DOHH2 (cell line): ENCODE results near the gene CAPZA1.
A peak's percentile ranks its signal among the peaks of the same experiment; 100 is the strongest.
"Not testable (repeated sequence)": the region's sequence is repeated elsewhere in the genome, so short reads cannot be mapped to it uniquely, and the experiment has no call there.

Source experiments
- H3F3A ChIP-seq: fragments of 200-600 bp; sonication (generic), shearing (Covaris generic); 2 replicates; pipeline ENCODE4 v1.6.0; 2016; ENCODE audit warnings: antibody characterized with exemption, mild to moderate bottlenecking; ENCODE audit not compliant: control insufficient read depth, insufficient read depth
- H3K27ac ChIP-seq: fragments of 200-600 bp; sonication (generic); 2 replicates; pipeline ENCODE4 v1.5.1; 2014; ENCODE audit warnings: low read depth, mild to moderate bottlenecking, low read length, moderate library complexity
- H3K27me3 ChIP-seq: fragments of 200-600 bp; sonication (generic); 2 replicates; pipeline ENCODE4 v1.6.1; 2014; ENCODE audit warnings: mild to moderate bottlenecking, low read length, mixed read lengths; ENCODE audit not compliant: control insufficient read depth
- H3K36me3 ChIP-seq: fragments of 200-600 bp; sonication (generic); 2 replicates; pipeline ENCODE4 v1.6.1; 2014; ENCODE audit warnings: mild to moderate bottlenecking, low read length, moderate library complexity, mixed read lengths; ENCODE audit not compliant: control insufficient read depth
- H3K4me1 ChIP-seq: fragments of 200-600 bp; sonication (generic); 2 replicates; pipeline ENCODE4 v1.6.1; 2014; ENCODE audit warnings: mild to moderate bottlenecking, low read length, mixed read lengths; ENCODE audit not compliant: control insufficient read depth
- H3K4me2 ChIP-seq: fragments of 200-600 bp; sonication (generic); 2 replicates; pipeline ENCODE4 v1.6.0; 2014; ENCODE audit warnings: mild to moderate bottlenecking, low read length, moderate library complexity
- H3K4me3 ChIP-seq: fragments of 200-600 bp; sonication (generic); 2 replicates; pipeline ENCODE4 v1.5.1; 2014; ENCODE audit warnings: mild to moderate bottlenecking, low read length, mixed read lengths
- H3K79me2 ChIP-seq: fragments of 200-600 bp; sonication (generic); 2 replicates; pipeline ENCODE4 v1.6.1; 2014; ENCODE audit warnings: mild to moderate bottlenecking, low read length, mixed read lengths; ENCODE audit not compliant: control insufficient read depth
- H3K9me2 ChIP-seq: fragments of 200-600 bp; sonication (generic); replicated peaks from 2 replicates; pipeline ENCODE4 v1.6.1; 2014; ENCODE audit warnings: mild to moderate bottlenecking, low read length, mixed read lengths; ENCODE audit not compliant: control insufficient read depth
- H3K9me3 ChIP-seq: fragments of 200-600 bp; sonication (generic); 2 replicates; pipeline ENCODE4 v1.6.1; 2014; ENCODE audit warnings: antibody characterized with exemption, low read length, mixed read lengths; ENCODE audit not compliant: control insufficient read depth, insufficient read depth
- H4K20me1 ChIP-seq: fragments of 200-600 bp; sonication (generic); 2 replicates; pipeline ENCODE4 v1.6.0; 2014; ENCODE audit warnings: low read depth, mild to moderate bottlenecking, antibody characterized with exemption, low read length, moderate library complexity; ENCODE audit not compliant: control insufficient read depth, insufficient read depth
- EZH2phosphoT487 ChIP-seq: fragments of 200-600 bp; sonication (generic); IDR thresholded peaks from 2 replicates; pipeline ENCODE4 v1.6.1; 2017; ENCODE audit warnings: borderline replicate concordance, mild to moderate bottlenecking, antibody characterized with exemption, low read length, moderate library complexity, mixed read lengths
- TF ChIP-seq, protein P1 (sequence below): fragments of 200-600 bp; sonication (generic); IDR thresholded peaks from one replicate; pipeline ENCODE4 v1.5.1; 2014; ENCODE audit warnings: antibody characterized with exemption, mild to moderate bottlenecking, low read depth, low read length; ENCODE audit not compliant: poor library complexity, severe bottlenecking

Gene CAPZA1

GRCh38 chr1:112620377-112620695 is 704 bp downstream of the CAPZA1 start:
- Histone ChIP-seq H3K4me1 (peaks cover 39% of the 10 kb centered on the region), H3F3A (peaks cover 34% of the 10 kb centered on the region), H3K9me2 (no peaks in the 10 kb centered on the region), H3K4me2 (peak overlapping the region; percentile 93), H3K79me2 (peaks cover 80% of the 10 kb centered on the region), H4K20me1 (peaks cover 26% of the 10 kb centered on the region), H3K4me3 (peak overlapping the region; percentile 96), H3K27ac (peak overlapping the region; percentile 94), H3K36me3 (peaks cover 48% of the 10 kb centered on the region), H3K9me3 (no peaks in the 10 kb centered on the region), H3K27me3 (no peaks in the 10 kb centered on the region)
- TF ChIP-seq, protein P1, sequence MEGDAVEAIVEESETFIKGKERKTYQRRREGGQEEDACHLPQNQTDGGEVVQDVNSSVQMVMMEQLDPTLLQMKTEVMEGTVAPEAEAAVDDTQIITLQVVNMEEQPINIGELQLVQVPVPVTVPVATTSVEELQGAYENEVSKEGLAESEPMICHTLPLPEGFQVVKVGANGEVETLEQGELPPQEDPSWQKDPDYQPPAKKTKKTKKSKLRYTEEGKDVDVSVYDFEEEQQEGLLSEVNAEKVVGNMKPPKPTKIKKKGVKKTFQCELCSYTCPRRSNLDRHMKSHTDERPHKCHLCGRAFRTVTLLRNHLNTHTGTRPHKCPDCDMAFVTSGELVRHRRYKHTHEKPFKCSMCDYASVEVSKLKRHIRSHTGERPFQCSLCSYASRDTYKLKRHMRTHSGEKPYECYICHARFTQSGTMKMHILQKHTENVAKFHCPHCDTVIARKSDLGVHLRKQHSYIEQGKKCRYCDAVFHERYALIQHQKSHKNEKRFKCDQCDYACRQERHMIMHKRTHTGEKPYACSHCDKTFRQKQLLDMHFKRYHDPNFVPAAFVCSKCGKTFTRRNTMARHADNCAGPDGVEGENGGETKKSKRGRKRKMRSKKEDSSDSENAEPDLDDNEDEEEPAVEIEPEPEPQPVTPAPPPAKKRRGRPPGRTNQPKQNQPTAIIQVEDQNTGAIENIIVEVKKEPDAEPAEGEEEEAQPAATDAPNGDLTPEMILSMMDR: no peak
- TF ChIP-seq EZH2phosphoT487: no peak

DNA sequence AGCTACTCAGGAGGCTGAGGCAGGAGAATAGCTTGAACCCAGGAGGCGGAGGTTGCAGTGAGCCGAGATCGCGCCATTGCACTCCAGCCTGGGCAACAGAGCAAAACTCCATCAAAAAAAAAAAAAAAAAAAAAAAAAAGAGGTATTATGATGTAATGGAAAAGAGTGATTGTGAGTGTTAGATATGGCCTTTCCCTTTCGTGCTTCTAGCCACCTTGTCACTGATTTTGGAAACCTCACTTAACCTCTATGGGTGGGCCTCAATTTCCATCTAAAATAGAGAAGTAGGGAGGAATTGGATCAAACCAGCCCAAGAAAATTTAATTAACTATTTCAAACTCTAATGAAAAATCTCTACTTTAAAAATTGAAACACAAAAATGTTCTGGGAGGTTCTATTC is 4.9 kb downstream of the CAPZA1 start:
- Histone ChIP-seq H3K79me2 (peaks cover 96% of the 10 kb centered on the region), H3K4me1 (peaks cover 56% of the 10 kb centered on the region), H3F3A (peaks cover 25% of the 10 kb centered on the region), H4K20me1 (peaks cover 49% of the 10 kb centered on the region), H3K36me3 (peaks cover 79% of the 10 kb centered on the region)
- not testable (repeated sequence) for H3K4me2 ChIP-seq, H3K9me3 ChIP-seq, H3K9me2 ChIP-seq, H3K4me3 ChIP-seq, H3K27me3 ChIP-seq, H3K27ac ChIP-seq

DNA sequence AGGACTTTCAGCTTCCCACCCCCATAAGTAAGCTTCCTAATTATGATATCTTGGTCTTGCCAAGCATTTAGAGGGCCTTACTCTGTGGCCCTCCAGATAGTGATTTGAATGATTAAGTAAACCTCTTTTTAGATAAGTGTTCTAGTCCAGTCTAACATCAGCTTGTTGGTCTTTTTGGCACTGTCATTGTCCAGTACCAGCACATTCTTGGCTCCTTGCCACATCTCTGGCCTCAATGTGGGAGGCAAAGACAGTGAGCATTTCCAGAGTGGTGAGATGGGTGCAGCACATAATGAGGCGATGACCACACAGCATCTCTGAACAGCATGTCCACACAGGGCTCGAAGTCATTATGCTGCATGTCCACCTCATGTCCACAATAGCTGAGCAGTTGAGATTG is 6.1 kb downstream of the CAPZA1 start:
- H3K36me3 ChIP-seq: peaks cover 77% of the 10 kb centered on the region
- H3K9me3 ChIP-seq: no peaks in the 10 kb centered on the region
- no peaks in the 10 kb centered on the region for H3K27me3 ChIP-seq
- peaks cover 98% of the 10 kb centered on the region for H3K79me2 ChIP-seq
- no peak overlapping the region for H3K27ac ChIP-seq
- H4K20me1 ChIP-seq: peaks cover 44% of the 10 kb centered on the region
- no peaks in the 10 kb centered on the region for H3K9me2 ChIP-seq
- H3K4me1 ChIP-seq: peaks cover 56% of the 10 kb centered on the region
- TF ChIP-seq, protein P1: no peak
- no peak for TF ChIP-seq EZH2phosphoT487
- peaks cover 20% of the 10 kb centered on the region for H3F3A ChIP-seq
- H3K4me2 ChIP-seq: no peak overlapping the region
- no peak overlapping the region for H3K4me3 ChIP-seq

GRCh38 chr1:112626193-112626592 is 6.6 kb downstream of the CAPZA1 start:
- no peak overlapping the region for H3K4me3 ChIP-seq
- no peak for TF ChIP-seq EZH2phosphoT487
- TF ChIP-seq, protein P1: no peak
- H3K36me3 ChIP-seq: peaks cover 77% of the 10 kb centered on the region
- H3K9me3 ChIP-seq: no peaks in the 10 kb centered on the region
- H3K9me2 ChIP-seq: no peaks in the 10 kb centered on the region
- H4K20me1 ChIP-seq: peaks cover 41% of the 10 kb centered on the region
- no peaks in the 10 kb centered on the region for H3K27me3 ChIP-seq
- no peak overlapping the region for H3K27ac ChIP-seq
- no peak overlapping the region for H3K4me2 ChIP-seq
- H3K79me2 ChIP-seq: peaks cover 98% of the 10 kb centered on the region
- H3F3A ChIP-seq: peaks cover 15% of the 10 kb centered on the region
- peaks cover 59% of the 10 kb centered on the region for H3K4me1 ChIP-seq
